GM21619 (cell line): ENCODE measurements around the gene HNRNPLL.
"Not testable (repeated sequence)": the region's sequence is repeated elsewhere in the genome, so short reads cannot be mapped to it uniquely, and the experiment has no call there.

ENCODE experiments used
- ATAC-seq: cut with Tn5 transposase; IDR thresholded peaks from one replicate; pipeline ENCODE4 v1.9.1; 2021; ENCODE audit not compliant: unreplicated experiment

The HNRNPLL gene

DNA sequence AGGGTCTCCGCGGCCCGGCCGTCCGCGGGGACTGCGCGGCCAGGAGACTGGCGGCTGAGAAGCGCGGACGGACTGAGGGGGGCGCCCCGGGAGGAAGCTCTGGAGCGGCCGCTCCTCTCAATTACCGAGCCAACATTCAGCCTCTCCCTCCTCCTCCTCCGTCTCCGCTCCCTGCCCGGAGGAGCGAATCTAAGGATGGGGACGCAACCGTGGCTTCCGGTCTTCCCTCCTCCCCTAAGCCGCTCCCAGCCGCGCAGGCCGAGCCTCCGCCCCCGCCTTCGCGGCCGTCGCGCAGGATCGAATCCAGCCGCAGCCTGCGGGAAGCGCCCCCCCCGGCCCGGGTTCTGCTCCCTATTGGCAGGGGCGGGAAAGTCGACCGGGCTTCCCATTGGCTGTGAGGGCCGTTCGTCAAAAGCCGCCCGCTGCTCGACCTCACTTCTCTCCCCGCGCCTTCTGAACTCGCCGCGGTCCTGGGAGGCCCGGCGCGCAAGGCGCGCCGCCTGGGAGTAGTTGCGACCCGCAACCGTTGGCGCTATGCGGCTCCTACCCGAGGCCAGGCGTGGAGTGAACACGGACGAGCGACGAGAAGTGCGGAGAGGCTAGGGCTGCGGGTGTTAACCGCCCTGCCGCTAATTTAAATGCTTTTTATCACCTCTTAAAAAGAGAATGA lies at the start of gene HNRNPLL:
Gene HNRNPLL, minus strand, starts transcription at position 197 of the 670 bp plus-strand sequence. CDS start 302 bp downstream, outside the sequence.
- peak; percentile 61 for ATAC-seq

DNA sequence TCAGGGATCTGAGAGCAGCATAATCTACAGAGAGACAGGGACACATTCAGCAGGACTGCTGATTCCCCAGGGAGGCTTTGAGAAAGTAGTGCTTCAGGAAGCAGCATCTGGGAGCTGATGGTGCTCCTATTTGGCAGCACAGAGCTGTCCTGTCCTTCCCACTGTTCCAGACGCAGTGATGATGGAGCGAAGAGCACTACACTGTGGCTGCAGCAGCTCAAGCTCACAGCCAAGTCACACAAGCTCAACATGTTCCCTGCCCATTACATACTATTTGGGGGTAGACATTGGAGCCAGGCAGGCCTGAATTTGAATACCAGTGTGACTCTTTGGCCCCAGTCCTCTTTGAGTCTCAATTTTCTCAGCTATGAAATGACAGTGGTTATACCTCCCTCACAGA lies 48.0 kb upstream of the HNRNPLL start:
- ATAC-seq = no peak

DNA sequence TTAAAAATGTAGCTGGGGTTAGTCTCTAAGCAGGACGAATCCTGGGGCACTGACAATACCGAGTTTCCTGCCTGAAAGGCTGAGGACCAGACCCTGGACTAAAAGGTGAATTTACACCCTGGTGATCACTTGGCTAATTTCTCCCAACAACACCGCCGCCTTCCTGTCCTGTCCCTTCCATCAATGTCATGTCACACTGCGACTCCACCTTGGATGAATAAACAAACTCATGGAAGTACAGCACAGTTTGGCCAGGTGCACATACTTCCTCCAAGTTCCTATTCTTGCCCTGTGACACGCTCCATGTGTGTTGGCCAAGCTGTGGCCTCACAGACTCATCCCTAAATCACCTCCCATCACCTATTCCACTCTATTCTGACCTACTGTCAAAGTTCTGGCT lies 47.3 kb upstream of the HNRNPLL start:
- ATAC-seq = no peak

DNA sequence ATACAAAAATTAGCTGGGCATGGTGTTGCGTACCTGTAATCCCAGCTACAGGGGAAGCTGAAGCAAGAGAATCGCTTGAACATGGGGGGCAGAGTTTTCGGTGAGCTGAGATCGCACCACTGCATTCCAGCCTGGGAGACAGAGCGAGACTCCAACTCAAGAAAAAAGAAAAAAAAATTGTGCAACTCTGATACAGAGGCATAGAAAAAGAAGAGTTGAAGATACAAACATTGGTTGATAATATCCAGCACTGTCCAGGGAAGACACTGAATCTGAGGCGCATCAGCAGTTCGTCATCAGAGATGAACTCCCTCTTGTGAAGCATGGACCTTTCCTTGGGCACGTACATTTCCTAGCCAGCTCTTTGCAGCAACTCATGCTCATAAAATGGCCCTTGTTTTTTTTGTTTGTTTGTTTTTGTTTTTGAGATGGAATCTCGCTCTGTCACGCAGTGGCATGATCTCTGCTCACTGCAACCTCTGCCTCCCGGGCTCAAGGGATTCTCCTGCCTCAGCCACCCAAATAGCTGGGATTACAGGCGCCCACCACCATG lies 46.5 kb upstream of the HNRNPLL start:
- ATAC-seq = no peak

DNA sequence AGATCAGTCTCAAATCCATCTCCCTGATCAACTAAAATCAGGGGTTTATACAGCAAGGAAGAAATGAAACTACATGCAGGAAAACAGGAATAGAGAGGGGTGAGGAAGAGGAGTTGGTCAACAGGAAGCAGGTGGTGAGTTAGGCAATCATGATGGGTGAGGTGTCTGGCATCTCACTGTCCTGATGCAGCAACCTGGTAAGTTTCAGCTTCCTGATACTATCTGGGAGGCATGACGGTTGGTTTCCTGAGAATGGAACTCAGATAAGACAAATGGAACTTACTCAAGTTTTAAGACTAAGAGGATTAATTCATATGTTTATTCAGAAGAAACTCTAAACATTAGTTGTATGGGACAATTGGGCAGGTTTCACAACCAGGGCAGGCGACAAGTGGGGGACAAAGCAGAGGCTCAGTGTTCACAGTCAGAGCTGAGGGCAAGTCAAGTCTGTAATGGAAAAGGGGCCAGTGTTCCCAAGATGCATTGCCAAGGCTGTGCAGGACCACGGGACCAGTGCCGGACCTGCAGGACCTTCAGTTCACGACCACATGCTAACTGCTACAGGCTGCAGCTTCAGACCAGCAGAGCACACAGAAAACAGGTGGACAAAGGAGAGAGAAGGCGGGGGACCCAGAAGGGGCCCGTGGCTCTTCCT lies 45.5 kb upstream of the HNRNPLL start:
- no peak for ATAC-seq

DNA sequence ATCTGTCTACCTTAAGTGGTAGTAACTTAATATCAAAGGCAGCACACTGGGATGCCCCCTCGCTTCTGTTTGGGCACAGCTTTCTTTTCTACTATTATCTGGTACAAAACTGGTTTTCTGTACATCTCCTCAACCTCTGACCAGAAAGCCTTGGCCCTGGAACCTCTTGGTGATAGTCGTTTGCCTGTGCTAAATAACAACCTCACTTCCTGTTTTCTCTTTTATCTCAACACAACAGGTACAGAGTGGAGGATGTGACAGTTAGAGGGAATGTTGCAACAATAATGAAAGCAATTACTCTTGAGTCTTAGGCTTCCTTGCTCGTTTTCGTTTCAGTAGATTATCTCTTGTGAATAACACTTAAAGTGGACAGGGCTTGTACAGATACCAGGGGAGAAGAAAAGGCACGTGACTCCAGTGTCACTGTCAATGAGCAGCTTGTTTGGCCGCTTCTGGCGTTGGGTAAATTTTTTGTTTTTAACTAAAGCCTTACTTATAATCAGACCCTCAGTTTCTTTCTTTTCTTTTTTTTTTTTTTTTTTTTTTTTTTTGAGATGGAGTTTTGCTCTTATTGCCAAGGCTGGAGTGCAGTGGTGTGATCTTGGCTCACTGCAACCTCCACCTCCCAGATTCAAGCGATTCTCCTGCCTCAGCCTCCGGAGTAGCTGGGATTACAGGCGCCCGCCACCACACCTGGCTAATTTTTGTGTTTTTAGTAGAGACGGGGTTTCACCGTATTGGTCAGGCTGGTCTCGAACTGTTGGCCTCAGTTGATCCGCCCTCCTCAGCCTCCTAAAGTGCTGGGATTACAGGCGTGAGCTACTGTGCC lies 41.2 kb upstream of the HNRNPLL start:
- ATAC-seq = not testable (repeated sequence)

DNA sequence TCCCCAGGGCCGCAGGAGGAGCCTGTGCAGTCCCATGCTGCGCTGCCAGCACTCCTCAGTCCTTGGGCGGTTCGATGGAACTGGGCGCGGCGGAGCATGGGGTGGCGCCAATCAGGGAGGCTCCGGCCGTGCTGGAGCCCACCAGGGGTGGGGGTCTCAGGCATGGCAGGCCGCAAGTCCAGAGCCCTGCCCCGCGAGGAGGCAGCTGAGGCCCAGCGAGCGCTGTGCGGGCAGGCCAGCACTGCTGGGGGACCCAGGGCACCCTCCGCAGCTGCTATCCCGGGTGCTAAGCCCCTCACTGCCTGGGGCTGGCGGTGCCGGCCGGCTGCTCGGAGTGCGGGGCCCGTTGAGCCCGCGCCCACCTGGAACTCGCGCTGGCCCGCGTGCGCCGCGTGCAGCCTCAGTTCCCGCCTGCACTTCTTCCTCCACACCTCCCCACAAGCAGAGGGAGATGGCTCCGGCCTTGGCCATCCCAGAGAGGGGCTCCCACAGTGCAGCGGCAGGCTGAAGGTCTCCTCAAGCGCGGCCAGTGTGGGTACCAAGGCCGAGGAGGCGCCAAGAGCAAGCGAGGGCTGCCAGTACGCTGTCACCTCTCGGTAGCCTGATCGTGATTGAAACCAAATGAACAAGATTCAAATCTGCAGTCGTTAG lies 40.4 kb upstream of the HNRNPLL start:
- ATAC-seq = no peak

DNA sequence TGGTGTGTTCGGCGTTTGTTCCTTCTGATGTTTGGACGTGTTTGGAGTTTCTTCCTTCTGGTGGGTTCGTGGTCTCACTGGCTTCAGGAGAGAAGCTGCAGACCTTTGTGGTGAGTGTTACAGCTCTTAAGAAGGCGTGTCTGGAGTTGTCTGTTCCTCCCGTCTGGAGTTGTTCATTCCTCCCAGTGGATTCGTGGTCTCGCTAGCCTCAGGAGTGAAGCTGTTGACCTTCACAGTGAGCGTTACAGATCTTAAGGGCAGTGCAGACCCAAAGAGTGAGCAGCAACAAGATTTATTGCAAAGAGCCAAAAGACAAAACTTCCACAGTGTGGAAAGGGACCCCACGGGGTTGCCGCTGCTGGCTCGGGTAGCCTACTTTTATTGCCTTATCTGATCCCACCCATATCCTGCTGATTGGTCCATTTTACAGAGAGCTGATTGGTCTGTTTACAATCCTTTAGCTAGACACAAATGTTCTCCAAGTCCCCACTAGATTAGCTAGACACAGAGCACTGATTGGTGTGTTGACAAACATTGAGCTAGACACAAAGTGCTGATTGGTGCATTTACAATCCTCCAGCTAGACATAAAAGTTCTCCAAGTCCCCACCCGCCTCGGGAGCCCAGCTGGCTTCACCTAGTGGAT lies 39.8 kb upstream of the HNRNPLL start:
- not testable (repeated sequence) for ATAC-seq

DNA sequence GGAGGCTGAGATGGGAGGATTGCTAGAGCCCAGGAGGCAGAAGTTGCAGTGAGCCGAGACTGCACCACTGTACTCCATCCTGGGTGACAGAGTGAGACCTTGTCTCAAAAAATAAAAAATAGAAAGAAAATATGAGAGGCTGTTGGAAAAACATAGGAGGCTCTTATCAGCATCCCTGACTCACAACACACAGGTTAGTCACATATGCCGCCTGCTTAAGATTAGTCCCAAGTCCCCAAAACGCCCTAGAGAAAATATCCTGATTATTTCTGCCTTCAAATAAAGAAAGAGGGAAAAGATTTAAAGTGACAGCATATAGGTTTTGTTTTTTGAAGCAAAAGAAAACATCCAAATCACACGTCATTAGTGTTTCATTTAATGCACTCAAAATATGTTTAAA lies 33.3 kb upstream of the HNRNPLL start:
- no peak for ATAC-seq

DNA sequence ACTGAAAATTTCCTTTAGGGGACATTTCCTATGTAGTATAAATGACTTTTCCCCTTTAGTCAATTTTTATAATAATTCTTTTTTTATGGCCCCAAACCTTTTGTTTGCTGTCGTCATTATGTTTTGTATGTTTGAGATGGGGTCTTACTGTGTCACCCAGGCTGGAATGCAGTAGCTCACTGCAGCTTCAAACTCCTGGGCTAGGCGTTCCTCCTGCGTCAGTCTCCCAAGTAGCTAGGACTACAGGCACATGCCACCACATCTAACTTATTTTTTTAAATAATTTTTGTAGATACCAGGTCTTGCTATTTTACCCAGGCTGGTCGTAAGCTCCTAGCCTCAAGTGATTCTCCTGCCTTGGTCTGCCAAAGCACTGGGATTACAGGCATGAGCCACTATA lies 32.4 kb upstream of the HNRNPLL start:
- ATAC-seq = no peak

DNA sequence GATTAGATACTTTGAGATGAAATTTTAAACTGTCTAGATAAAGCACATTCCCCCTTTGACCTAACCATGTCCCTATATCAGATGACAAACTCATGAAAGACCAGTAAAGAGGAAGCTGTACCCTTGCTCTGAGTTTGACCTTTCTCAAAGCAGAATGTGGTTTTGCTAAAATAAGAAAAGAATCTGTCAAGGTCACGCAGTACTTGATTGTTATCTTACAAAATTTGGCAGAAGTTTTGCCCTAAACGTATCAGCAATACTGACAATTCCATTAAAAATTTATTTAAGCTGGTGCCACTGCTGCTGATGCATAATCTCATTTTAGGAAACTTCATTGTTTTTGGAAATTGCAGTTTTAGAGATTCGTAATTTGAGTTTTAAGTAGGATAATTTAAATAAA lies 32.0 kb upstream of the HNRNPLL start:
- peak; percentile 89 for ATAC-seq

DNA sequence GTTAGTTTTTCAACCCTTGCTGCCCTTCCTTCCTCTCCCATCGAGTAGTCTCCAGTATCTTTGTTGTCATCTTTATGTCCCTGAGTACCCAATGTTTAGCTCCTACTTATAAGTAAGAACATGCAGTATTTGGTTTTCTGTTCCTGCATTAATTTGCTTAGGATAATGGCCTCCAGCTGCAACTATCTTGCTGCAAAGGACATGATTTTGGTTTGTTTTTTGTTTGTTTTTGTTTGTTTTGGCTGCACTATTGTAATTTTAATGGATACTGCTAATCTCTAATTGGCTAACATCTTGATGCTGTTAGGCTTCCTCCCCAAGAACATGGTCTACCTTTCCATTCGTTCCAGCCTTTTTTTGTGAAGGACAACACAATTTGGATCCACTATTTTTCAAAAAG lies 31.2 kb upstream of the HNRNPLL start:
- no peak for ATAC-seq

DNA sequence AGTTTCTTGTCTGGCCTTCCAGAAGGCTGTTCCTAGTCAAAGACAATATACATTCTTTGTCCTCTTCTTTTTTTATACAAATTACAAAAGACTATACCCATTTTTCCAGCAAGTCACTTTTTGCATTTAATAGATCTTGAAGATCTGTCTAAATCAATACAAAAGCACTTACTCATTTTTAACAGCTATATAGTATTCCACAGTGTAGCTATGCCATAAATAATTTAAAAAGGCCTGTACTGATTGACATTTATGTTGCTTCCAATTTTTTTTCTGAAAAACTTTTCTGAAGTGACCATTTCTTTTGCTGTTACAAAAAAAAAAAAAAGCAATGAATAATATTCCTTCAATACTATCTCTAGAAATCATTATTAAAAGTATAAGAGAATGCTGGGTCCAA lies 30.3 kb upstream of the HNRNPLL start:
- no peak for ATAC-seq

DNA sequence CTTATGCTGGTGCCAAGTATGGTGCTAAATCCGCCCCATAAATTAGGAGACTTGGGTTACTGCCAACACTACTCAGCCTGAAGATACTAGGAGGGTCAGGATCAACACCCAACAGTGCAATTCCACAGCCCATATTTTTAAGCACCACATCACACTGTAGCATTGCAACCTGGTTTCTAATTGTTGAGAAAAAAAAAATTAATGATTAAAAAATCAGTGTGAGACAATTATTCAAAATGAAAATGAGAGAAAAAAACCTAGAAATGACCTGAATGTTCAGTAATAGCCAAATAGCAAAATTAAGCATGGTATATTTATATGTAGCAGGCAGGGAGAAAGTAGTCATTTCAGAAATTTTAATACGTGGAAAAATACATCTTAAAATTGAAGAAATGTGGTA lies 29.2 kb upstream of the HNRNPLL start:
- no peak for ATAC-seq

DNA sequence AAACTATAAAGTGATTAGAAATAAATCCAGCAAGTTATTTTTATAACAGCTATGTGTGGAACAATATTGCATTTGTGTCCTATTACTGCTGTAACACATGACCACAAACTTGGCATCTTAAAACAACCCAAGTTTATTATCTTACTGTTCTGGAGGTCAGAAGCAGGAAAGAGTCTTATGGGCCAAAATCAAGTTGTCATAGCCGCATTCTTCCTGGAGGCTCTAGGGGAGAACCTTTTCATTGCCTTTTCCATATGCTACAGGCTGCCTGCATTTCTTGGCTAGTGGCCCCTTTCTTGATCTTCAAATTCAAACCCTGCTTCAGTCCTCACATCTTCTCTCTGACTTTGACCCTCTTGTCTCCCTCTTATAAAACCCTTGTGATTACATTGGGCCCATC lies 27.0 kb upstream of the HNRNPLL start:
- ATAC-seq = no peak

DNA sequence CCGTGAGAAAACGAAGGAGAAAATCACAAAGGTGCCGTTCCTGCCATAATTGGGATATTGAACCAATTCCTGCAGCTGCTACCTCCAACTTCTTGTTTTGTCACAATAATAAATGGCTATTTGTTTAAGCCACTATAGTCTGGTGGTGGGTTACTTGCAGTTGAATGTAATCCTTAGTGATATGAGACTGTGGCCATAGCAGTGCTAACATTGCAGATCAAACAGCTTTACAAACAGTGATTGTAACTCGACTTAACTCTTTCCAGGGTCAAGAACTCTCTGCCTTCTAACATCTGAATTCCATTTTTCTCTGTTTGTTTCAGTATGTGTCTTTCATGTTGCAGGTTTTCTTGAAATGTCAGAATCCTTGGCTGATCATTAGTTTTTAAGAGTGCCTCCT lies 24.7 kb upstream of the HNRNPLL start:
- no peak for ATAC-seq

DNA sequence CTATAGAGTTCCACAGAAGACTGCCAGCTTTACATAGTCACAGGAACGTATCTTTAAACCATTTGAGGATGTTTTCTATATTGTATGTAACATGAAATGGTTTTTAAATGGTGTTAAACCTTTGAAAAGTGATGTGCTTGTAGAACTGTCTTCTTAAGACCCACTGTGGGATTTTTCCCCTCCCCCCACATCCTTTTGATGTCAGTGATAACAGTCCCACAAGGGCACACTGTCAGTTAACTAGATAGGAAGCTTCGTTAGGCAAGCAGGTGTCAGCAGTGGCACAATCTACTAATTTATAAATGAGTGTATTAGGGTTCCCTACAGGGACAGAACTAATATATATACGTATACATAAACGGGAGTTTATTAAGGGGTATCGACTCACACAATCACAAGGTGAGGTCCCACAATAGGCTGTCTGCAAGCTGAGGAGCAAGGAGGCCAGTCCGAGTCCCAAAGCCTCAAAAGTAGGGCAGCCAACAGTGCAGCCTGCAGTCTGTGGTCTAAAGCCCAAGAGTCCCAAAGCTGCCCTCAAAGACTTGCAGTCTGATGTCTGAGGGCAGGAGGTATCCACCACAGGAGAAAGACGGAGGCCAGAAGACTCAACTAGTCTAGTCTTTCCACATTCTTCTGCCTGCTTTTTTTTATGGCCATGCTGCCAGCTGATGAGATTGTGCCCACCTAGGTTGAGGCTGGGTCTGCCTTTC lies 23.8 kb upstream of the HNRNPLL start:
- no peak for ATAC-seq

DNA sequence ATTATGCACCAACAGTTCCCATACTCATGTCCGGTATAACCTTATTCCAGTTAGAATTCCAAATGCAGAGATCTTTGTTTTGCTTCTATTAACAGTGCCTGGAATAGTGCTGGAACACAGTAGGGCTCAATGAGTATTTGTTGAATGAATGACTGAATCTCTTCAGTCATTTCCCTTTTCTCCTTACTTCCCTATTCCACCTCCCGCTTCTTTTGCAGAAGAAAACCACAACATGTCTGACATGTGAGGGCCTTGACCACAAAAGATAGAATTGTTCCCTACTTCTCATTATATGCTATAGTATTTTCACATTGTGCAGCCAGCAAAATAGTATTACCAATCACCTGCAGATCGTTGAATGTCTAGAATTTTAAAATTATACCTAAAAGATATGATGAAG lies 19.5 kb upstream of the HNRNPLL start:
- ATAC-seq = no peak

DNA sequence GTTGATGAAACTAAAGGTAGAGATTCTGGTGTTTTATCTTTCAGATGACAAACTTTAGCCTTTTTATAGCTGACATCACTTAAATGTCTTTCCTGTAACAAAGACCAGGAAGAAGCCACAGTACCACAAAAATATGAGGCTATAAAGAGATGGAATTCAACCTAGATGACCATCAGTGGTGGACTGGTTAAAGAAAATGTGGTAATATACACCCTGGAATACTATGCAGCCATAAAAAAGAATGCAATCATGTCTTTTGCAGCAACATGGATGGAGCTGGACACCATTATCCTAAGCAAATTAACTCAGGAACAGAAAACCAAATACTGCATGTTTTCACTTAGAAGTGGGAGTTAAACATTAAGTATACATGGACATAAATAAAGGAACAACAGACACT lies 18.3 kb upstream of the HNRNPLL start:
- ATAC-seq = no peak
